ENCODE data around the gene FTO. TPM values are rescaled to one million over a fixed set of nuclear protein-coding genes. Genes with fewer than 3 reads are reported as not detected.

Gene FTO
- total RNA-seq, 1 donor from 2014 or later, result 85.1 TPM

GRCh38 chr16:53913920-53914319, 210.0 kb downstream of the FTO start:
- Mint-ChIP-seq H3K9me3 (no peaks in the 10 kb centered on the region), H3K27me3 (no peaks in the 10 kb centered on the region), H3K27ac (no peak overlapping the region), H3K4me3 (no peak overlapping the region), H3K4me1 (ENCODE audit: unreplicated experiment) (peaks cover 10% of the 10 kb centered on the region), H3K36me3 (no peaks in the 10 kb centered on the region)
- DNase-seq (ENCODE audit: extremely low spot score, unreplicated experiment), result no peak
- TF ChIP-seq CTCF (conservative IDR thresholded peaks at IDR 0.05), result no peak

DNA sequence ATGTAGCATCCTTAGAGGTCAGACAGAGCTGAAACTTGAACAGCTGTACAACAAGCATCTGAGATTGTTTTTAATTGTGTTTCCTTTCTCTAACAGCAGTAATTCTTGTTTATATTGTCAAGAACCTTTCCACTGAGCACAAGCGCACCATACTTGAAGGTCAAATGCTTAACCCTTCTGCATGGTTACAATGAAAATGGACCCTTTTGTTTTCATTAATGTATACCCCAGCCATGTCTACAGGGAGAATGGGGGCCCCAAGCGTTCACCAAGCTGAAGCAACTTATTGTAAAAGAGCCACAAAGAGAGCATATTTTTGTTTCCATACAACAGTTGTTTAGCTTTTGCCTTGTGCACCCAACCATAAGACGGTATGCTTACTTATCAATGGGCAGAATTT, 210.8 kb downstream of the FTO start:
- H3K27ac Mint-ChIP-seq, result peak overlapping the region; percentile 28
- no peak overlapping the region for H3K4me3 Mint-ChIP-seq
- peaks cover 10% of the 10 kb centered on the region for H3K4me1 Mint-ChIP-seq (ENCODE audit: unreplicated experiment)
- H3K36me3 Mint-ChIP-seq, result no peaks in the 10 kb centered on the region
- H3K9me3 Mint-ChIP-seq, result no peaks in the 10 kb centered on the region
- no peaks in the 10 kb centered on the region for H3K27me3 Mint-ChIP-seq
- no peak for DNase-seq (ENCODE audit: extremely low spot score, unreplicated experiment)
- no peak for TF ChIP-seq CTCF (conservative IDR thresholded peaks at IDR 0.05)

GRCh38 chr16:53915452-53916160, 211.7 kb downstream of the FTO start:
- H3K4me3 Mint-ChIP-seq, result no peak overlapping the region
- no peak for DNase-seq (ENCODE audit: extremely low spot score, unreplicated experiment)
- H3K9me3 Mint-ChIP-seq, result no peaks in the 10 kb centered on the region
- no peak for TF ChIP-seq CTCF (conservative IDR thresholded peaks at IDR 0.05)
- peaks cover 10% of the 10 kb centered on the region for H3K4me1 Mint-ChIP-seq (ENCODE audit: unreplicated experiment)
- no peaks in the 10 kb centered on the region for H3K27me3 Mint-ChIP-seq
- H3K36me3 Mint-ChIP-seq, result peaks cover 3% of the 10 kb centered on the region
- H3K27ac Mint-ChIP-seq, result no peak overlapping the region

GRCh38 chr16:53920988-53921387, 217.0 kb downstream of the FTO start:
- Mint-ChIP-seq H3K9me3 (no peaks in the 10 kb centered on the region), H3K4me3 (no peak overlapping the region), H3K4me1 (ENCODE audit: unreplicated experiment) (peaks cover 17% of the 10 kb centered on the region), H3K36me3 (peaks cover 3% of the 10 kb centered on the region), H3K27ac (no peak overlapping the region), H3K27me3 (no peaks in the 10 kb centered on the region)
- TF ChIP-seq CTCF (conservative IDR thresholded peaks at IDR 0.05), result no peak
- DNase-seq (ENCODE audit: extremely low spot score, unreplicated experiment), result no peak

GRCh38 chr16:53922067-53922806, 218.3 kb downstream of the FTO start:
- Mint-ChIP-seq H3K4me1 (ENCODE audit: unreplicated experiment) (peaks cover 17% of the 10 kb centered on the region), H3K27me3 (no peaks in the 10 kb centered on the region), H3K36me3 (peaks cover 3% of the 10 kb centered on the region), H3K9me3 (no peaks in the 10 kb centered on the region), H3K27ac (no peak overlapping the region), H3K4me3 (no peak overlapping the region)
- DNase-seq (ENCODE audit: extremely low spot score, unreplicated experiment), result no peak
- TF ChIP-seq CTCF (conservative IDR thresholded peaks at IDR 0.05), result no peak

Measured in type B pancreatic cell (in vitro differentiated cells).